RPMI8226 (cell line): ENCODE measurements around the gene IL34.
A peak's percentile ranks its signal among the peaks of the same experiment; 100 is the strongest.

Experiments
- DNase-seq: peaks from one replicate; pipeline ENCODE4 v3.0.0-alpha.2; 2015

IL34 gene

DNA sequence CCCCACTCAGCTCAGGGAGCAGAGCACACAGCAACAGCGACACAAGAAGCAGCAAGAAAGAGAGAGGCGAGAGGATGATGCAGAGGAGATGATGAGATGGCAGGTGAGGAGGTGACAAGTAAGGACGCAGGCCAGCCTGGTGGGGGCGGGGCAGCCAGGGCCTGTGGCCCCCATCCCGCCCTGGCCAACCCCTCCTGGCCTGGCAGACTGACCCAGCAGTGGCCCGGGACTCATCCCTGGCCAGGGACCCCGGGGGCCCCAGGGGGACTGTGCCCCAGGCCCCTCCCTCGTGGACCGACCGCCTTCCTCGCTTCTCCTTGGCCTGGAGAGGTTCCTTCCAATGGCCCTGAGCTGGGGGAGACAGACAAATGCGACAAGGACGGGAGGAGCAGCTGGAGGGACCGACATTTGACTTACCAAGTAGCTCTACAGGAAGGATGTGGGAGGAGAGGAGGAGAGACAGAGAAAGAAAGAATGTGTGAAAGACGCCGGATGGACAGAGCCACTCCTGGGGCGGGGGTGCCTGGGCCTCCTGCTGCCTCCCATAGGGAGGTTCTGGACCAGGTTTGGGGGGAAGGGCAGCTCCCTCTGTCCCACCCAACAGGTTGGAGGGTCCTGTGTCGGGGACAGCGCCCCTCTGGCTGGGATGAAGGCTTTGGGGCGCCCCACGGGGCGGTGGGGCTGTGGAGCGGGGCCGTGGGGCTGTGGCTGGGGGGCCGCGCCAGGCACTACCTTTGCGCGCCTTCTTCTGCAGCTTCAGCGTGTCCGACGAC lies 32.7 kb downstream of the IL34 start:
- DNase-seq = no peak

DNA sequence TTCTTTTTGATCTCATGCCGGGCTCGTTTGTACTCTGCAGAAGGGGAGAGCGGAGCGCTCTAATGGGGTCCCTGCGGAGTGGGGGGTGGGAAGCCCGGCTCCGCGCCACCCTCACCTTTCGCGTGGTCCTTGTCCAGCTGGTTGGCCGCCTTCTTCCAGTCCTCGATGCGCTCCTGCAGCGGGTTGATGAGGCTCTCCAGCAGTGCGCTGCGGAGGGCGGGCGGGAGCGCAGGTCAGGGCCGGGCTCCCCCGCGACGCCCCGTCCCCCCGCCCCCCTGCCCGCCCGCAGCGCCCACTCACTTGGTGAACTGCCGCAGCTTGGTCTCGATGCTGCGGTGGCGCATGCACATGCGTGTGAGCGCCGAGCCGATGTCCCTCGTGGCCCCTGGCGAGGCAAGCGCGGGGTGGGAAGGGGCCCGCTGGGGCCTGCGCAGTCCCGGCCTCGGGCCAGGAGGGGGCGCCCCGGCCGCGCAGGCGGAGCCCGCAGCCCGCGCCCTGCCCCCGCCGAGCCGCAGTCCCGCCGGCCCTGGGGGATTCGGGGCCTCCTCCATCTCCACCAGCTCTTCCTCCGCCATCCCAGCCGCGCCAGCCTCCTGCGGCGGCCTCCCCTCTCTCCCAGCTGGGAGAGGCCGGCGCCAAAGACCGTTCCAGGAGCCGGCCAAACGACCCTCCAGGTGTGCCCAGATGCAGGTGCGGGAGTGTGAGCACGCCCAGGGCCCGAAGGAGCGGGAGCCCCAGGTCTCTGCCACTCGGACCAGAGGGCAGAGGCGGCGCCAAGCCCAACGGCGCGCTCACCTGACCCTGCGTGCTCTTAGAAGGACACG lies 33.5 kb downstream of the IL34 start:
- DNase-seq = no peak

DNA sequence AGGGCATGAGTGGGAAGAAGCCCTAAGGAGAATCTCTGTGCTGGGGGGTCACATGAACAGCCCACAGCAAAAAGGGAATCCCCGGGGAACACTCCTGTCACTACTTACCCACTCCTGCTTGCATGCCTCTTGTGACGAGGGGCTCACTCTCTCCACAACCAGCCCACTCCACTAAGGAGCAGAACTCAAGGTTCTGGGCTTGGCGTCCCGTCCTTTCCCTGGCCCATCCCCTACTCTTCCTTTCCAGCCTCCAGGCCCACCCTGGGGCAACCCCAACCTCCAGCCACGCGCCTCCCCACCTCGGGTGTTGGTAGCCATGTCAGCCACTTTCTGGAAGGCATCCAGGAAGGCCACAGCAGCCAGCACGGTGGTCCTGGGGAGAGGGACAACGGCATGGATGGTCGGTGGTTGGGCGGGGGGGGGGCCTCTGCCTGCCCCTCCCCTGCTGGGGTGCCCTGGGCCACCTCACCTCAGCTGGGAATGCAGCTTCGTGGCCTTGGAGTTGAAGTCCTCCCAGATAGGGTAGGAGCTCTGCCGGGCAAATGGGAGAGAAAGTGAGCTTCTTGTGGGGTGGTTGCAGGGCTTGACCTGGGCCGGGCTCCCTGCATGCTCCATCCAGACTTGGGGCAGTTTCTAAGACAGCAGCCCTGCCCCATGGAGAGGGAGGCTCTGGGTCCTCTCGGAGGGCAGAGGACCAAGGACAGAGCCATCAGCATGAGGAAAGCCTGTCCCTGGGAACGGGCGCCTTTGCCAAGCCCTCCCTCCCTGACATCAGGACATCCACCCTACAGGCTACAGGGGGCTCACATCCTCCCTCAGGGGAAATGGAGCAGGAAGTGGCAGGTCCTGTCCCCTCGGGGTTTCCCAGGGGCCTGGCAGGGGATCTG lies 34.4 kb downstream of the IL34 start:
- DNase-seq = no peak

DNA sequence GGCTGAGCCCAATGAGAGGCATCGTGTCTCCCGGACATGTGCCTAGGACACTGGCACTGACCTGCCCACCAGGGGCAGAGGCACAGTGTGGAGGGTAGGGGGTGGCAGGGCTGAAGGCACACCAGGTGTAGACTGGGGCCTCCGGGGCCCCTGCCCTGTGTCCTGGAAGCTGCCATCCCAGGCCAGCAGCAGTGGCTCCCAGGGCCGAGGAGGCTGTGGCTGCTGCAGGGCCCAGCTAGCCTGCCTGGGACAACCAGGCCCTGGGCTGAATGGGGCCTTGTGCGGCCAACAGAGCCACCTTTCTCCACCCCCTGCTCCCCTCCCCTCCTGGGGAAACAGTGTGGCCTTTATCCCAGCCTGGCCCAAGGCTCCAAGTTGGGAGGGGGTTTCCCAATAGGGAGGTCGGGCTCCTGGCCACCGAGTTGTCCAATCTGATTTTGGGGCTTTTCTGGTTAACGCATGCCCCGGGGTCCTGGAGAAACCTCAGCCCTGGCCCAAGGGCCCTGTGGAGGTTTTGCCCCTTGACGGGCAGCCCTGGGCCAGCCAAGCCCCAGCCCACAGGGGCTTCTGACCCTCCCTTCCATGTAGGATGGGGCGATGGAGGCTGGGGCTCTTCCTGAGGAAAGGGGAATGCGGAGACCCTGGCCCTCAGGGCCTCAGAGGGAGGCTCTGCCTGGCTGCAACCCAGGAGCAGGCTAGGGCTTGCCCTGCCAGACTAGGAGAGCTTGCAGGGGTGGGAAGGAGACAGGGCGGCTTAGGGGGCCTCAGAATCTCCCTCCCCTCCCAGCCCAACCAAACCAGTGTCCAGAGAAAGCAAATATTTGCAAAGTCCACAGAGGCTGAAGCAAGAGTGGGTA lies 35.3 kb downstream of the IL34 start:
- DNase-seq = no peak

DNA sequence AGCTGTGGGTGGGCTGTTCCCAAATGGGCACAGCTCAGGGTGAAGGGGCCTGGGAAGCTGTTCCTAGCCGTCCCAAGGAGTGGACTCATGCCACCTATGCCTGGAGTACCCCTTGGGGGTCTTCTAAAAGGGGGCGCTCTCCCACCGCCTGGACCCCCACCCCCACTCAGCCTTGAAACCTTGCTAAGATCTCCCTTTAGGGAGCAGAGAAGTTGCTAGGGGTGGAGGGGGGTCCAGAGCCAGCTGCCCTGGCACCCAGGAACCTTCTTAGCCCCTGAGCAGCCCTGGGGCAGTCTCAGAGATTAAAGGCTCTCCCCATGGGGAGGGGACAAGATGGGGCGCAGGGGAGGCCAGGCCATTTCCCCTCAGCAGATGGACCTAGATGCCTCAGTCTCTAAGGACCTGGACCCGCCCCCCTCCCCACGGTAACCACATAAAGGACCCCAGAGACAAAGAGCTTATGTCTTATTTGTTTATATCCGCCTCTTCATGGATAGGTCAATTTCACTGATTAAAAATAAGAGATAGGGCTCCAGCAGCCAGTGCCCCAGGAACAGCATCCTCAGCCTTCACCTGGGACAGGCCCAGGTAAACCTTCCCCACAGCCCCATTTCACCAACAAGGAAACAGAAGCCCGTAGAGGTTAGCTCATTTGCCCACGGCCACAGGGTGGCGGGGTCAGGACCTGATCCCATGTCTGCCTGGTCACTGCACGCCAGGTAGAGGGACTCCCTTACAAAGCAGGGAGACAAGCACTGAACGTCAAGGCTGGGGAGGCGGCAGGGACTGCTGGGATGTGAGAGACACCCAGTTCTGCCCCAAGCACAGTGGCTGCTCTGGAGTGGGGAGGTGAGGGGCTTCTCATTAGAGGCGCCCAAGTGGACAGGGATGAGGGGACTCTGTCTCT lies 36.1 kb downstream of the IL34 start:
- peak; percentile 60 for DNase-seq

DNA sequence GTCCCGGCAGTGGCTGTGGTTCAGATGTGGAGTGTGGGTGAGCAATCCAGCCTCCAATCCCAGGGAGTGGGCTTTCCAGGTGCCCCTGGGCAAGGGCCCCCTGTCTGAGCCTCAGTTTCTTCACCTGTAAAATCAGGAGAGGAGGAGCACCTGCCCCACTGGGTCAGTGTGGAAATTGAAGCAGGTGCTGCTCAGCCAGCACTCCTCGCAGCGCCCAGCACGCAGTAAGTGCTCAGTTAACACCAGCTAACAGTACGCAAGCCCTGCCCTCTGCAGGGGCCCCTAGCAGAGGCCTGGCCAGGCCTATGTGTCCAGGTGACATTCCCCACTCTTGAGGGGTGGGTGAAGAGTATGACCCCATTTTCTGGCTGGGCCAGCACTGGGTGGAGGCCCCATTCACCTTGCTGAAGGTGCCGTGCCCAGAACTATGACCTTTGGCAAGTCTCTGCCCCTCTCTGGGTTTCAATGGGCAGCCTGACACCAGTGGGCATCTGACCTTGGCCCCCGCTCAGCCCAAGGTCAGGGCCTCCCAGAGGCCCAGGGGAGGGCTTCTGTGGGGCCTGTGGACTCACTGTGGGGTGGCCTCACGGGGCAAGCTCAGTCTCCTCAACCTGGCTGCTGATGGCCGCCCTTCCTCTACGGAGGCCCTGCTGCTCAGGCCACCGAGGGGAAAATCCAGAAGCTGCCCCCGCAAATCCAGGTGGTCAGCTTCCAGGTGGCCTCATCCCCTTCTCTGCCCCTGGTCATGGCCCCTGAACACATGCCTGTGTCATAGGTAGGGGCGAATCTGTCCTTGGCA lies 37.0 kb downstream of the IL34 start:
- DNase-seq = no peak

DNA sequence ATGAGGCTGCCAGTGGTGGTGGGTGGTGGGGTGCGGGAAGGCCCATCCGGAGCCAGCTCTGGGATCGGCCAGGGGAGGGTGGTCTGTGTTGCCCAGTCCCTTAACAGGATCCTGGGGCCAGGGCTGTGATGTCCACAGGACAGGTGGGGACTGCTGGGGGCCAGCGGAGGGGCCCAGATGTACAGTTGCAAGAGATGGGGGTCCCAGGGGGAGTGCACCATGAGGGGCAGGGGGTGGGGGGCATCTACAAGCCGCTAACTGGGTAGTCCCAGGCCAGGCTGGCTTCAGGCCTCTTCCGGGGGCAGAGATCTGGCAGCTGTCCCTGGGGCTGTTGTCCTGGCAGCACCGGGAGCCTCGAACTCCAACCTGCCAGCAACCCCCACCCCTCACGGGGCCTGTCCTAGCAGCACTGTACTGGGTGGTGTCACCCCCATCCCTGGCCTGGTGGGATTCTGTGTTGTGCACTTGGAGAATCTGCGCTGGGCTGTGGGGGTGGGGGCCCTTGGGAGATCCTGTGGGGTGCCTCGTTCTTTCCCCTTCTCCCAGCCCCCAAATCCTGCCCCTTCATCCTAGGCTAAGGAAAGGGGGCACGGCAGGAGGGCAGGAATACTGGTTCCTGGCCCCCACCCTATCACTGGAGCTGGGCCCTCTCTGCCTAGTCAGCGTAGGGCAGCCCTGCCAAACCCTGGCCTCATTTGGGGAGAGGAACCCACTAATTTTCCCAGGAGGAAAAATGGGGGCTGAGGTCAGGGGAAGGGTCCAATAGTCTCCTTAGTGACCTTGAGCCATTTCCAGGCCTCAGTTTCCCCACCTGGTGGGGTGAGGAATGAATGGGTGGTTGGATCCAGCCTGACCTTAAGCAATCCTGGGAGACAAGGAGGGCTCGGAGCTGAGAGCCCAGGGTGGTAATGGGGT lies 38.0 kb downstream of the IL34 start:
- DNase-seq = no peak

DNA sequence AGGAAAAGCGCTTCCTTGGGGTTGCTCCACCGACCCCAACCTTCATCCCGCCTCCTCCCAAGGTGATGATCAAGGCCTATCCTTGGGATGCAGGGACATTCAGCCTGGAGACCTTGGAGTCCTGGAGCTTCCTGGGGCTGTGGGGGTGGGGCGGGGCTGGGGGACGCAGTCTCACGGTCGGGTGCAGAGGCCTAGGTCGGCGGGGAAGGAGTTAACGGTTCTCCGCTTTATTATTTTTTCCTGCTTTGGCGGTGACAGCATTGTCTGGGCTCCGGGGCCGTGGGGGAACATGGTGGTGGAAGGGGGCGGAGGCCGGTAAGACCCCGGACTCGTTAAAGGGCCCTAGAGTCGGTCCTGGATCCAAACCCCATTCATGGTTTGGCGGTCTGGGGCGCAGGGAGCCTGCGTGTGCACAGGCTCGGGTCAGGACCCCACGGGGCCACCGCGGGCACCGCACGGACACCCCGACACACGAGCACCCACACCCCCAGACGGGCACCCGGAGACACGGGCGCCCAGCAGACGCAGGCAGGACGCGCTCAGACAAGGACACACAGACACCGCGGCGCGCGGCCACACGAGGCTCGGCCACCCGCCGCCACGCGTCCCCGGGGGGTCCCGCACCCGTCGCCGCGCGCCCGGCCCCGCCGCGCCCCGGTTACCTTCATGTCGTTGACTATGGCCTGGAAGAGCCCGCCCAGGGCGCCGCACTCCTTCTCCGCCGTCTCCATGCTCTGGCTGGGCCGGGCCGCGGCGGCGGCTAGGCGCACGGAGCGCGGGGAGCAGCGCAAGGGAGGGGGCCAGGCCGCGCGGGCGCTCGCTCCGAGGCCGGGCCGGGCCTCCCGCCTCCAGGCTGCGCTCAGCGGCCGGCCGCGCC lies 38.9 kb downstream of the IL34 start:
- peak; percentile 35 for DNase-seq

DNA sequence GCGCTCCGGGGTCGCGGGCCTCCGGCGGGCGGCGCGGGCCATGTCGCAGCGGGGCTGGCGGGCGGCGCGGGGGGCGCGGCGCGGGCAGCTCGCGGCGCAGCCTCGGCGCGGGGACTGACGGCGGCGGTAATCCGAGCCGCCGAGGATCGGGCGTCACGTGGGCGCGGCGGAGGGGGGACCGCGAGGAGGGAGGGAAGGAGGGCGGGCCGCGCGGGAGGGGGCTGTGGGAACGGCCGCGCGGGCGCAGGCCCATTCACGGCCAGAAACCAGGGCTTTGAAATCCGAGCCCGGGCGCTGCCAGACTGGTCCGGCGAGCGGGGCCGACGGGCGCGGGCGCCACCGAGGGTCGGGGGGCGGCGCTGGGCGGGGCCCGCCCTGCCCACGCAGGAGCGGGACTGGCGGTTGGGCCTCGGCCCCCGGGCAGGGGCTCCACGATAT lies 39.6 kb downstream of the IL34 start, which contains the start of gene MTSS2:
Gene MTSS2 (minus strand): TSS at position 116 of the 438 bp plus-strand sequence. CDS start 262 bp downstream, outside the sequence.
- no peak for DNase-seq

DNA sequence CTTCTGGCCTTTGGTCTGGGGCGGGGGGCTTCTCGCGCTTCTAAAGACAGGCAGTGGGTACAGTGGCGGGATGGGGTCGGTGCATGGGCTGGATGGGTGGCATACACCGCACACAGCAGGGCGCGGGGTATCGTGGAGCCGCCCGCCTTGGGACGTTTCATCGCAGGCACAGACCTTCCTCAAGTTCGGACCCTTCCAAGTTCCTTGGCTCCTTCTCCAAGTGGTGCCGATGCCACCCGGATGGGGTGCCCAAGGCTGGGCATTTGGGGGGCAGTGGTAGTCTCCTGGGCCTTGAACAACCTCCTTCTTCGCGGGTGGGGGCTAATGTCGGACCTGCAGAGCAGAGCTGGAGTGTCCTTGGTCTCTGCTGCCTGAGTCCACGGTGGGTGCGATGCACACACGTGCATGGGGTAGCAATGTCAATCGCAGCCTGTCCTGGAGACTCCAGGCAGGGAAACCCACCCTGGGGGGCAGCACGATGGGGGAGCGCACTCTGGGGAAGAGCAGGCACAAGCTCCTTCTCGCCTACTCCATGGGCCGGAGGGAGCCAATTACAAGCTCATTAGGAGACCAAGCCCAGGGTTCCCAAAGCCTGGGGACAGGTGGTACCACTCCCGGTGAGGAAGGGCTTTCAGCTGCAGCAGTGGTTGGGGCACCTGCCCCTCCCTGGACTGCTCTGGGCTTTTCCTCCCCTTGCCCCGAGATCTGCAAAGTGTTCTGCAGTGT lies 40.2 kb downstream of the IL34 start:
- DNase-seq = no peak

DNA sequence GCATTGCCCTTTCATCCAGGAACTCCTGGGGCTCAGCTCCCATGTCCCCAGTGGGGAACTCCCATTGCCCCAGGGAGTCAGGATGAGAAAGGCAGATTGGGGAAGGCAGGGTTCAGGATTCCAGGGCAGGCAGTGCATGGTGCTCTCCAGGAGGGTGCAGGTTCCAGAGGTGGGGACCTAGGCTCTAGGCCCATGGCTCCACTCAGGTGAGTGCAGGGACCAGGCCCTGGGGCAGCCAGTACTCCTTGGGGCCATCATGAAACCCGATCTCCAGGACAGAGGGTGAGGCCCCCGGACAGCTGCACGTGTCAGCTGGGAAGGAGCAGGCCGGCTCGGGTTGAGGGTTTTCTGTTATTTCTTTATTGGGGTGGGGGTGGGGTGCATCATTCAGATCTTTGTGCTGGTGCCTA lies 40.7 kb downstream of the IL34 start:
- no peak for DNase-seq

DNA sequence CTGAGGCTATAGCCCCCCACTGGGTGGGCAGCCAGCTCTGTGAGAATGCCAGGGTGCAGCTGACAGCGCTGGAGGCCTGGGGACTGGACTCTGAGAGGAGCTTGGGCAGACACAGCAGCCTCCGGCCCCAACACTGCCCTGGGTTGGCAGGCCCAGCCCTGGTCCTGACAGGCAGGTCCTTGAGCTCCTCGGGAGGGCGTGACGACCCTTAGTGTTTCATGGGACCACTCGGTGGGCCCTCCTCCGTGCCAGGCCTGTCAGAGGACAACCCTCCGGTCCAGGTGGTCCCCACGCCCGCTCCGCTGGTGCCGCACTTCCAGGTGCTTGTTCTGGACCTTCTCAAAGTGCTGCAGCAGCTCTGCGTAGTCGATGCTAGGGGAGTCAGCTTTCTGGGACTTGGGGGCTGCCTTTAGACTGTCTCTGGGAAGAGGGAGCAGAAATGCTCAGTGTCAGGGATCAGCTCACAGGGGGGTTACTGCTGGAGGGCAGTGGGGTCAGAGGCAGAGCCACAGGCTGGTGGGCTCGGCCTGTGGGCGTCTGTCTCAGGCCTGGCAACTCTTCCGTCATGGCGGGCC lies 41.4 kb downstream of the IL34 start:
- DNase-seq = no peak

DNA sequence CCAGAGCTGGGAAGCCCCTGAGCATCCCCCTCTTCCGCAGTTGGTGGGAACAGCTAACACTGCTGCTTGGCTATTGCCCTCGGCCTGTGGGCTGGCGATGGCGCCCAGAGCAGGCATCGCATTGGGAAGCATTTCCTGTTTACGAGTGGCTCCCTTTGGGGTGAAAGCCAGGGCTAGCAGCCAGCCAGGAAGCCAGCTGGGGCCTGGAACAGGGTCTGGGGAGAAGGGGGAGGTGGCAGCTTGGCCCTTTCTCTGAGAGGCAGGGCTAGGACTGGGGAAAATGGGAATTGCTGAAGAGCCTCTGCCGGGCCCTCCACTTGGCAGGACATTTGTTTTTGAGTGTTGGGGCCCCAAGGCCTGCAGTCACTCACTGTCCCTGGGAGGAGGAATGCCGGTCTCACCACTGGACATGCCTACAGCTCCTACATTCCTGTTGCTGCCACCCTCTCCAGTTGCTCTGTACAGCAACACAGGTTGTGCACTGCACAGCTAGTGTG lies 41.9 kb downstream of the IL34 start:
- DNase-seq = no peak

DNA sequence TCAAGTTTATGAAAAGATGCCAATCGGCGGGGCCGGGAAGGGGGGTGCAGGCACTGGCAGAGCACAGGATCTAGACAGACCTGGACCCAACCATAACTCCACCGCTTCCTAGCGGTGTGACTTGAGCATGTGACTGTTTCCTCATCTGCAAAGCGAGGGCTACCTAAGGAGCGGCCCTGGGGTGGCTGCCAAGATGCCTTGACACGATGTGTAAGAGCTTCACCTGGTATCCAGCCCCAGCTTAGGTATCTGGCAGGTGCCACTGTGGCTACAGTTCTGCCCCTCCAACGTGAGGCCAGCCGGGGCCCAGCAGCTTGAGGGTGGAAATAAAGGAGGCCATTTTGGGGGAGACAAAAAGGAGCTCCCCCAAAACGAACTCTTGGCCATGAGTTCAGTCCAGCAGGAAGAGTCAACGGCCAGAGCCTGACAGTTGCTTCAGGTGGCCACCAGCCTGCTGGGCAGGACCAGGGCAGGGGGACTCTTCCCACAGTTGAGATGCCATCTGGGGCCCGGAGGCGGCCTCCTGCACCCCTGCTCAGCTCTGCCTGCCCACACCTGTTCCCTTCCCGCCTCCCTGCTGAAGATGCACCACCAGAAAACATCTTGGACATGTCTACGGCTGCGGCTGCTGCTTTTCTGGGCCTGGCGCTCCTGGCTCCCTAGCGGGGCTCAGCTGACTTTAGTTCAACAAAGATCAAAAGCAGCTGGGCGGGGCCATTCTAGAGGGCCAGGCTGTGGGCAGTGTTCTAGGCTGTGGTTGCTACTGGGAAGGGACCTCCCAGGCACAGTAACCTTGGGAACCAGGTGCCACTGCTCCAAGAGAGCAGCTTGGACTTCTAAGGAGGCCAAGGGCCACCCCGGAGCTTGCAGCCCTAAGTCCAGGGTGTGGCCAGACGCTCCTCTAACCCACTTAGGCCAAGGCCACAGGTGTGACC lies 42.9 kb downstream of the IL34 start:
- DNase-seq = no peak
